Measurements from ENCODE around the gene CMIP. TPM values are rescaled to one million over a fixed set of nuclear protein-coding genes. Genes with fewer than 3 reads are reported as not detected.

The CMIP gene
- total RNA-seq, 4 donors from 2014 or later = 14.5 to 24.6 (median 21.0) TPM

- TF ChIP-seq POLR2A (IDR thresholded peaks at IDR 0.05; ENCODE audit: low read depth) = no peak
- no peak for TF ChIP-seq POLR2AphosphoS5 (IDR thresholded peaks at IDR 0.05)
- no peak for TF ChIP-seq CTCF (IDR thresholded peaks at IDR 0.05)
- no peak for TF ChIP-seq EP300 (IDR thresholded peaks at IDR 0.05)
- intact Hi-C loops (cut with DNase I) = no loop called here
- H3K36me3 ChIP-seq = peaks cover 10 to 63% (median 54%) of the 10 kb centered on the region in 4 donors
- H3K4me3 ChIP-seq = no peak overlapping the region
- H3K27me3 ChIP-seq = no peaks in the 10 kb centered on the region
- 91% methylated on average over 13 of the region's 14 CpGs for WGBS
- H3K27ac ChIP-seq (replicated peaks in 1 of 4) = no peak overlapping the region
- no peaks in the 10 kb centered on the region for H3K9me3 ChIP-seq
- peaks cover 0 to 12% (median 9%) of the 10 kb centered on the region in 4 donors for H3K4me1 ChIP-seq
- no peak for DNase-seq (ENCODE audit: extremely low spot score)
Measured at GRCh38 chr16:81671738-81672597, 227.4 kb downstream of the CMIP start.

DNA sequence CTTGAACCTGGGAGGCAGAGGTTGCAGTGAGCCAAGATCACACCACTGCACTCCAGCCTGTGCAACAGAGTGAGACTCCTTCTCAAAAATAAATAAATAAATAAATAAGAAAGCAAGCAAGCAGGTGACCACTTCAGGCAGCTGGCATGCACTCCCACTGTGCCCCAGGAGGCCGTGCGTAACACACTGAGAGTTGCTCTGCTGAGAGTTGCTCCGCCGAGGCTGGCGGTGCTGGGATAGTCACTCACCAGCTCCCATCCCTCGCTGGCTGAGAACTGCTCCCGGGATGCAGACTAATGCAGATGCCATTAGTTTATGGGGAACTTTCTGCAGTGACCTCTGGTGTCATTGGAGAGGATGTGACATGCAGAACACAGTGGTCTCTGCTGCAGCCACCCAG lies 228.8 kb downstream of the CMIP start:
- Histone ChIP-seq H3K27ac (replicated peaks in 1 of 4) (no peak overlapping the region), H3K9me3 (no peaks in the 10 kb centered on the region), H3K36me3 (peaks cover 10 to 65% (median 57%) of the 10 kb centered on the region in 4 donors), H3K4me3 (no peak overlapping the region), H3K4me1 (peaks cover 5 to 13% (median 7%) of the 10 kb centered on the region in 4 donors), H3K27me3 (no peaks in the 10 kb centered on the region)
- 98% methylated on average over 6 of the region's 7 CpGs for WGBS
- TF ChIP-seq CTCF (IDR thresholded peaks at IDR 0.05) = no peak
- no peak for TF ChIP-seq EP300 (IDR thresholded peaks at IDR 0.05)
- no peak for TF ChIP-seq POLR2AphosphoS5 (IDR thresholded peaks at IDR 0.05)
- TF ChIP-seq POLR2A (IDR thresholded peaks at IDR 0.05; ENCODE audit: low read depth) = no peak
- intact Hi-C loops (cut with DNase I) = no loop called here
- DNase-seq (ENCODE audit: extremely low spot score) = no peak

DNA sequence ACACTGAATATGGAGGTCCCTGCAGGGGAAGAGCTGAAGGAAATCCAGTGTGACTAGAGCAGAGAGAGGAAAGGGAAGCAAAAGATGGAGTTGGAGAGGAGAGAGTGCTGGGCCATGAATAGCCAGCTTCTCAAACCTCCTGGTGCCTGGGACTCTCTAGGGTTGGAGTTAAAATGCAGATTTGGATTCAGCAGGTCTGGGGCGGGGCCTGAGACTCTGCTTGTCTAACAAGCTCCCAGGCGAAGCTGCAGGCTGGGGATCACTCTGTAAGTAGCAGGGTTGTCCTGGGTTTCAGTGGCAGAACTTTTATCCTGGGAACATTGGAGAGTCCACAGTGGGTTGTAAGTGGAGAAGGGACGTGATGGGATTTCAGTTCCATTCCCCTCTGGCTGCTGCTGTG lies 231.1 kb downstream of the CMIP start:
- H3K4me1 ChIP-seq = peaks cover 15 to 28% (median 19%) of the 10 kb centered on the region in 4 donors
- 96% methylated on average over 2 of the region's 3 CpGs for WGBS
- peaks cover 10 to 74% (median 66%) of the 10 kb centered on the region in 4 donors for H3K36me3 ChIP-seq
- no peaks in the 10 kb centered on the region for H3K27me3 ChIP-seq
- intact Hi-C loops (cut with DNase I) = no loop called here
- no peak for DNase-seq (ENCODE audit: extremely low spot score)
- TF ChIP-seq POLR2AphosphoS5 (IDR thresholded peaks at IDR 0.05) = no peak
- no peak for TF ChIP-seq EP300 (IDR thresholded peaks at IDR 0.05)
- TF ChIP-seq POLR2A (IDR thresholded peaks at IDR 0.05; ENCODE audit: low read depth) = no peak
- TF ChIP-seq CTCF (IDR thresholded peaks at IDR 0.05) = no peak
- no peak overlapping the region for H3K4me3 ChIP-seq
- no peak overlapping the region for H3K27ac ChIP-seq (replicated peaks in 1 of 4)
- H3K9me3 ChIP-seq = no peaks in the 10 kb centered on the region

DNA sequence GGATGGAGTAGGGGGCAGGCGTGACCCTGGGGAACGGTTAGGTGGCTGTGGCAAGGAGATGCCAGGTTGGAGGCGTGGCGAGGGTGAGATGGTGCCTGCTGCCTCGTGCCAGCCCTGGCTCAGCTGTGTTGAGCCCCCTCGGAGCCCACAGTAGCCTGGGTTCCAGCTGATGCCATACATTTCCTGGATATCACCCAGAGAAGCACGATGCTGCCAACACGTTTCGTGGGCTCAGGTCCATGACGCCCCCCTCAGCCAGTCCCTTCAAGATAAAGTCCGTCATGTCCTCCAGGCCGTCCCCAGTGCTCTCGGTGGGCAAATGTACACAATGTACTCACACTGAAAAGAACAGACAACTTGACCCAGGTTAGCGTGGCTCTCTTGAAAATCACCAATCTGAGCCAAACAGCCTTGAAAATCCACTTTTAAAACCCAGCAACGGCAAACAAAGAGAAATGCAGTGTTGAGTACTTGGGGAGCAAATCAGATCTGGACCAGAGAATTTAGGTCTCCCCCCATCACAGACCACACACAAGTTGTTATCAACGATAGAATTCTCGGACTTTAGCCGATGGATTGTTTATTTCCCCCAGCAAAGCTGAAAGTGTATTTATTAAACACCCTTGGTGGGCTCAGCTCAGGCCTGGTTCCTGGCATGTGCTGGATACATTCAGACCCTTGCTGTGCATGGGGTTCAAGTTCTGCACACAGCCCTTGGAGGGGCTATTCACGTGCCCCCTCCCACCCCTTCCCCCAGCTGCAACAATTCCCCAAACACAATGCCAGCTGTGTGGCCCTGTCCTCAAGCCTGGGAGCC lies 231.7 kb downstream of the CMIP start:
- 80% methylated on average over 12 of the region's 19 CpGs for WGBS
- intact Hi-C loops (cut with DNase I) = no loop called here
- peaks cover 10 to 74% (median 63%) of the 10 kb centered on the region in 4 donors for H3K36me3 ChIP-seq
- no peak for DNase-seq (ENCODE audit: extremely low spot score)
- no peaks in the 10 kb centered on the region for H3K27me3 ChIP-seq
- H3K9me3 ChIP-seq = no peaks in the 10 kb centered on the region
- H3K4me1 ChIP-seq = peaks cover 15 to 31% (median 22%) of the 10 kb centered on the region in 4 donors
- H3K4me3 ChIP-seq = no peak overlapping the region
- no peak for TF ChIP-seq POLR2AphosphoS5 (IDR thresholded peaks at IDR 0.05)
- no peak overlapping the region for H3K27ac ChIP-seq (replicated peaks in 1 of 4)

Measured in esophagus muscularis mucosa (tissue), 4 donors.